SK-N-SH treated with all-trans-retinoic acid at 6 μM for 48 hours (cell line): ENCODE data around the gene SYNGR3.

Experiments
- ARNTL ChIP-seq: fragments of 450-650 bp; formaldehyde crosslinking; IDR thresholded peaks from 2 replicates; pipeline ENCODE4 v1.5.0; 2020; ENCODE audit warnings: low read depth, mild to moderate bottlenecking, moderate library complexity, borderline replicate concordance
- BACH2 ChIP-seq: fragments of 250-450 bp; sonication (Bioruptor Pico); IDR thresholded peaks from 2 replicates; pipeline ENCODE4 v1.9.0; 2021; ENCODE audit warnings: mild to moderate bottlenecking, borderline replicate concordance
- CSRNP3 ChIP-seq: fragments of 250-450 bp; sonication (Bioruptor Pico); IDR thresholded peaks from 2 replicates; pipeline ENCODE4 v1.5.1; 2021; ENCODE audit warnings: mild to moderate bottlenecking, moderate library complexity
- ISL1 ChIP-seq: fragments of 250-450 bp; sonication (Bioruptor Pico); IDR thresholded peaks from 2 replicates; pipeline ENCODE4 v2.1.2; 2022; ENCODE audit warnings: mild to moderate bottlenecking, moderate library complexity
- PATZ1 ChIP-seq: fragments of 250-450 bp; sonication (Bioruptor Pico); IDR thresholded peaks from 2 replicates; pipeline ENCODE4 v1.8.0; 2020; ENCODE audit warnings: mild to moderate bottlenecking, moderate library complexity, borderline replicate concordance
- POU6F1 ChIP-seq: fragments of 250-450 bp; sonication (Bioruptor Pico); IDR thresholded peaks from 2 replicates; pipeline ENCODE4 v1.8.0; 2021; ENCODE audit warnings: low read depth, mild to moderate bottlenecking, moderate library complexity, borderline replicate concordance
- RARB ChIP-seq: fragments of 250-450 bp; sonication (Bioruptor Pico); IDR thresholded peaks from 2 replicates; pipeline ENCODE4 v1.8.0; 2021; ENCODE audit warnings: mild to moderate bottlenecking, moderate library complexity
- SNAI2 ChIP-seq: fragments of 250-450 bp; sonication (Bioruptor Pico); IDR thresholded peaks from 2 replicates; pipeline ENCODE4 v1.5.0; 2020; ENCODE audit warnings: mild to moderate bottlenecking, moderate library complexity
- TCF4 ChIP-seq: fragments of 250-450 bp; sonication (Bioruptor Pico); IDR thresholded peaks from 2 replicates; pipeline ENCODE4 v1.8.0; 2021; ENCODE audit warnings: mild to moderate bottlenecking, moderate library complexity, borderline replicate concordance
- TOX ChIP-seq: fragments of 250-450 bp; sonication (Bioruptor Pico); IDR thresholded peaks from 2 replicates; pipeline ENCODE4 v1.8.0; 2021; ENCODE audit warnings: mild to moderate bottlenecking, moderate library complexity, borderline replicate concordance
- ZFP30 ChIP-seq: fragments of 450-650 bp; formaldehyde crosslinking; IDR thresholded peaks from 2 replicates; pipeline ENCODE4 v1.5.0; 2022; ENCODE audit warnings: mild to moderate bottlenecking, moderate library complexity
- ZNF70 ChIP-seq: fragments of 450-650 bp; formaldehyde crosslinking; IDR thresholded peaks from 2 replicates; pipeline ENCODE4 v1.5.0; 2020; ENCODE audit warnings: mild to moderate bottlenecking, moderate library complexity
- ZNF8 ChIP-seq: fragments of 450-650 bp; formaldehyde crosslinking; IDR thresholded peaks from 2 replicates; pipeline ENCODE4 v1.5.0; 2020; ENCODE audit warnings: mild to moderate bottlenecking, moderate library complexity
- TF ChIP-seq, protein P1 (sequence below): fragments of 250-450 bp; sonication (Bioruptor Pico); IDR thresholded peaks from 2 replicates; pipeline ENCODE4 v1.5.1; 2020; ENCODE audit warnings: low read depth, mild to moderate bottlenecking, moderate library complexity

DNA sequence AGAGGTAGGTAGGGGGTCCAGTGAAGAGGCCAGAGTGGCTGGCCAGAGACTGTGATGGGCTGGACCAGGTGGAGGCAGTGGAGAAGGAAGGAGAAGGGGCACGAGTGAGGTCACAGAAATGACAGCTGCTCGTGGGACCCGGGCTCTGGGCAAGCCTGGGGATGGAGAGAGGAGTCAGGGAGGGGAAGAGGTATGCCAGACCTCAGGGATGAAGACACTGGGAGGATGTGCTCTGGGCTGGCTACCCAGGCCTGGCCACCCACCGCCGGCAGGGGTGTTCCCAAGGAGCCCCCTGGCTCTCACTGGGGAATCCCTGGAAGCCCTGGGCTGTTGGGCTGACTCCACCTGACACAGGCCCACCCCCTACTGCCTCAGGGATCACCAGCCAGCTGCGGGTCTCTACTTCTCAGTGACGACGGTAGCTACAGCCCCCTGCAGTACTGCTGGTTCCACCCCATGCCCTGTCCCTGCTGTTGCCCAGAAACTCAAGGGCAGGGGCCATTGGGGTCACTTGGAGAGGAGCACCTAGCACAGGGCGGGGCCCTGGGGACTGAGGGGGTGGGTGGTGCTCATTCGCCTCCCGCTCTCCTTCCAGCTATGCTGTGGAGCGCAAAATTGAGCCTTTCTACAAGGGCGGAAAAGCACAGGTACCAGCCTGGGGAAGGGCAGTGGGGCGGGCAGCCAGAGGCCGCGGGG, 16.2 kb upstream of the SYNGR3 start:
- TF ChIP-seq RARB (CRISPR knock-in tag), result no peak
- TF ChIP-seq, protein P1, sequence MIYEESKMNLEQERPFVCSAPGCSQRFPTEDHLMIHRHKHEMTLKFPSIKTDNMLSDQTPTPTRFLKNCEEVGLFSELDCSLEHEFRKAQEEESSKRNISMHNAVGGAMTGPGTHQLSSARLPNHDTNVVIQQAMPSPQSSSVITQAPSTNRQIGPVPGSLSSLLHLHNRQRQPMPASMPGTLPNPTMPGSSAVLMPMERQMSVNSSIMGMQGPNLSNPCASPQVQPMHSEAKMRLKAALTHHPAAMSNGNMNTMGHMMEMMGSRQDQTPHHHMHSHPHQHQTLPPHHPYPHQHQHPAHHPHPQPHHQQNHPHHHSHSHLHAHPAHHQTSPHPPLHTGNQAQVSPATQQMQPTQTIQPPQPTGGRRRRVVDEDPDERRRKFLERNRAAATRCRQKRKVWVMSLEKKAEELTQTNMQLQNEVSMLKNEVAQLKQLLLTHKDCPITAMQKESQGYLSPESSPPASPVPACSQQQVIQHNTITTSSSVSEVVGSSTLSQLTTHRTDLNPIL, result no peak
- no peak for TF ChIP-seq POU6F1 (CRISPR knock-in tag)
- TF ChIP-seq SNAI2 (CRISPR knock-in tag), result no peak
- no peak for TF ChIP-seq CSRNP3 (CRISPR knock-in tag)
- no peak for TF ChIP-seq ARNTL (CRISPR knock-in tag)
- TF ChIP-seq TCF4 (CRISPR knock-in tag), result no peak
- TF ChIP-seq BACH2, result no peak
- TF ChIP-seq PATZ1 (CRISPR knock-in tag), result no peak
- no peak for TF ChIP-seq ISL1 (CRISPR knock-in tag)
- TF ChIP-seq ZNF8, result no peak
- no peak for TF ChIP-seq TOX (CRISPR knock-in tag)
- TF ChIP-seq ZFP30 (CRISPR knock-in tag), result no peak
- no peak for TF ChIP-seq ZNF70 (CRISPR knock-in tag)
